ENCODE data around the gene WDR62.
"Not testable (repeated sequence)": the region's sequence is repeated elsewhere in the genome, so short reads cannot be mapped to it uniquely, and the experiment has no call there.

The WDR62 gene

GRCh38 chr19:36060430-36060829 is 5.7 kb downstream of the WDR62 start:
- no peak overlapping the region for H3K27ac ChIP-seq (ENCODE audit: low read depth, low read length)
- H3K9ac ChIP-seq (ENCODE audit: low read depth, low read length): no peak overlapping the region
- H3K4me1 ChIP-seq (ENCODE audit: control insufficient read depth, insufficient read depth, low read length): no peaks in the 10 kb centered on the region
- no peaks in the 10 kb centered on the region for H3K9me3 ChIP-seq (ENCODE audit: control insufficient read depth, insufficient read depth, low read length)
- no peak overlapping the region for H3K4me3 ChIP-seq (ENCODE audit: low read depth, low read length)
- H3K27me3 ChIP-seq (ENCODE audit: control insufficient read depth, insufficient read depth, low read length): no peaks in the 10 kb centered on the region
- peaks cover 62% of the 10 kb centered on the region for H3K36me3 ChIP-seq (ENCODE audit: control insufficient read depth, insufficient read depth, low read length)

DNA sequence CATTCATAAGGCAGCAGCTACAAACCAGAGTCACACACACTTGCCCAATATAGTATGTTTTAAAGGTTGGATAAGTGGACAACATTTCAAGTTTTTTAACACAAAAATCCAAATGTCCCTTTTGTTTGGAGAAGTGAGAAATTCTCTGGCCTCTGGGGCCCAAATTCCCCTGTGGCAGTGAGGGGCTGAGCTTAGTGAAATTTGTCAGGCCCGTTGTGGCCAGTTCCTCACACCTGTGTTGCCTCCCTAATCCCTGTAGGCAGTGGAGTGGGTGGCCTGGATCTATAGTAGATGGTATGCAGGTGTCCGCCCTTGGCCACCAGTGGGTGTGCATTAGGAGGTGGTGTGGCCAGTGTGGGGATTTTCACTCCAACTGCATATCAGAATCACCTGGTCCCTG is 6.7 kb downstream of the WDR62 start:
- Histone ChIP-seq H3K4me3 (ENCODE audit: low read depth, low read length) (no peak overlapping the region), H3K27ac (ENCODE audit: low read depth, low read length) (no peak overlapping the region), H3K36me3 (ENCODE audit: control insufficient read depth, insufficient read depth, low read length) (peaks cover 72% of the 10 kb centered on the region)

DNA sequence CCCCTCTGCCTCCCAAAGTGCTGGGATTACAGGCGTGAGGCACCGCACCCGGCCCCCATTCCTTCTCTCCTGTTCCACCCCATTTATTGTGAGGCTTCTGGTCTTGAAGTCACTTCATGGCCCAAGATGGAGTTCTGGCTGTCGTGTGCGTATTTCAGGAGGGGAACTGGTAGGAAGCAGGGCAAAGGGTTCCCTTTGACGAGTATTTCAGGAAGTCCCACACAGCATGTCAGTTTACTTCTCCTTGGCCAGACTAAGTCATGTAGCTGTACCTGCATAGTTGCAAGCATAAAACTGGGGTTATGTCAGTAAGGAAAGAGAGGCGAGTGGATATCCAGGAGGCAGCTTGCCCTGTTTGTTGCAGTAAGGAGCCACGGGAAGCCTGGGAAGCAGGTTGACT is 10.1 kb downstream of the WDR62 start:
- H3K9me3 ChIP-seq (ENCODE audit: control insufficient read depth, insufficient read depth, low read length): no peaks in the 10 kb centered on the region
- H3K36me3 ChIP-seq (ENCODE audit: control insufficient read depth, insufficient read depth, low read length): peaks cover 72% of the 10 kb centered on the region

More for the DNA sequence above, 6.7 kb downstream of the WDR62 start:
- no peaks in the 10 kb centered on the region for H3K27me3 ChIP-seq (ENCODE audit: control insufficient read depth, insufficient read depth, low read length)
- no peaks in the 10 kb centered on the region for H3K9me3 ChIP-seq (ENCODE audit: control insufficient read depth, insufficient read depth, low read length)
- no peak overlapping the region for H3K9ac ChIP-seq (ENCODE audit: low read depth, low read length)
- no peaks in the 10 kb centered on the region for H3K4me1 ChIP-seq (ENCODE audit: control insufficient read depth, insufficient read depth, low read length)

DNA sequence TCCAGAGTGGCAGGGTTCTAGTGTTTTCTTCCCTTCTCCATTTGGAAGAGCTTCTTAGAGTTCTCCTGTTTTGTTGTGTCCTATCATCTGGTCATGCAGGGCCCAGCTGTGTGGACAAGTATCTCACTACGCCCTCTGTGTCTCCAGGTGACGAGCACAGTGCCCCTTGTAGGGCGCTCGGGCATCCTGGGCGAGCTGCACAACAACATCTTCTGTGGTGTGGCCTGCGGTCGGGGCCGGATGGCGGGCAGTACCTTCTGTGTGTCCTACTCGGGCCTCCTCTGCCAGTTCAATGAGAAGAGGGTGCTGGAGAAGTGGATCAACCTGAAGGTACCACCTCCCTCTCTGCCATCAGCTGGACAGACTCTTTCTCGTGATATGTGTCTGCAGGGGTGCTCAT is 13.0 kb downstream of the WDR62 start:
- Histone ChIP-seq H3K36me3 (ENCODE audit: control insufficient read depth, insufficient read depth, low read length) (peaks cover 73% of the 10 kb centered on the region), H3K27ac (ENCODE audit: low read depth, low read length) (no peak overlapping the region), H3K9ac (ENCODE audit: low read depth, low read length) (no peak overlapping the region)

More for the DNA sequence above, 10.1 kb downstream of the WDR62 start:
- no peak overlapping the region for H3K9ac ChIP-seq (ENCODE audit: low read depth, low read length)
- H3K4me1 ChIP-seq (ENCODE audit: control insufficient read depth, insufficient read depth, low read length): no peaks in the 10 kb centered on the region
- H3K27ac ChIP-seq (ENCODE audit: low read depth, low read length): no peak overlapping the region
- H3K27me3 ChIP-seq (ENCODE audit: control insufficient read depth, insufficient read depth, low read length): no peaks in the 10 kb centered on the region
- no peak overlapping the region for H3K4me3 ChIP-seq (ENCODE audit: low read depth, low read length)

DNA sequence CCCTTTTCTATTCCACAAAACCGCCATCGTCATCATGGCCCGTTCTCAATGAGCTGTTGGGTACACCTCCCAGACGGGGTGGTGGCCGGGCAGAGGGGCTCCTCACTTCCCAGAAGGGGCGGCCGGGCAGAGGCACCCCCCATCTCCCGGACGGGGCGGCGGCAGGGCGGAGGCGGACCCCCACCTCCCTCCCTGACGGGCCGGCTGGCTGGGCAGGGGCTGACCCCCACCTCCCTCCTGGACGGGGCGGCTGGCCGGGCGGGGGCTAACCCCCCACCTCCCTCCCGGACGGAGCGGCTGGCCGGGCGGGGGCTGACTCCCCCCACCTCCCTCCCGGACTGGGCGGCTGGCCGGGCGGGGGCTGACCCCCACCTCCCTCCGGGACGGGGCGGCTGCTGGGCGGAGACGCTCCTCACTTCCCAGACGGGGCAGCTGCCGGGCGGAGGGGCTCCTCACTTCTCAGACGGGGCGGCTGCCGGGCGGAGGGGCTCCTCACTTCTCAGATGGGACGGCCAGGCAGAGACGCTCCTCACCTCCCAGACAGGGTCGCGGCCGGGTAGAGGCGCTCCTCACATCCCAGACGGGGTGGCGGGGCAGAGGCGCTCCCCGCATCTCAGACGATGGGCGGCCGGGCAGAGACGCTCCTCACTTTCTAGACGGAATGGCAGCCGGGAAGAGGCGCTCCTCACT is 14.3 kb downstream of the WDR62 start:
- not testable (repeated sequence) for H3K4me3 ChIP-seq (ENCODE audit: low read depth, low read length); H3K9ac ChIP-seq (ENCODE audit: low read depth, low read length); H3K27ac ChIP-seq (ENCODE audit: low read depth, low read length); H3K9me3 ChIP-seq (ENCODE audit: control insufficient read depth, insufficient read depth, low read length); H3K27me3 ChIP-seq (ENCODE audit: control insufficient read depth, insufficient read depth, low read length); H3K4me1 ChIP-seq (ENCODE audit: control insufficient read depth, insufficient read depth, low read length)
- H3K36me3 ChIP-seq (ENCODE audit: control insufficient read depth, insufficient read depth, low read length): peaks cover 77% of the 10 kb centered on the region

More for the DNA sequence above, 13.0 kb downstream of the WDR62 start:
- Histone ChIP-seq H3K27me3 (ENCODE audit: control insufficient read depth, insufficient read depth, low read length) (no peaks in the 10 kb centered on the region), H3K4me3 (ENCODE audit: low read depth, low read length) (no peak overlapping the region), H3K4me1 (ENCODE audit: control insufficient read depth, insufficient read depth, low read length) (no peaks in the 10 kb centered on the region), H3K9me3 (ENCODE audit: control insufficient read depth, insufficient read depth, low read length) (no peaks in the 10 kb centered on the region)

DNA sequence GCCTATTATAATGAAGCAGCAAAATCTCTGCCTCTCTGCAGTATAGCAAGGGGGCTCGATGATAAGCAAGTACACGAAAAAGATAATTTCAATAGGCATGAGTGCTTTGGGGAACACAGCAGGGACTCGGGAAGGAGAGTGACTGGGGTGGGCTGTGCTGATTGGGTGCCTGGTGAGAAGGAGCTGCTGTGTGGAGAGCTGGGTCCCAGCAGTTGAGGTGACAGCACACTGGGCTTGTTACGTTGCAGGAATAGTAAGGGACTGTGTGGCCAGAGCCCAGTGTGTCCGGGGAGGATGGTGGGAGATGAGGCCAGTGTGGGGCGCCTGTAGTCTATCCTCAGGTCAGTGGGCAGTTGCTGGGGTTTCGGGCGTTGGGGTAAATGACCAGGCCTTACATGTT is 17.4 kb downstream of the WDR62 start:
- no peak overlapping the region for H3K4me3 ChIP-seq (ENCODE audit: low read depth, low read length)
- no peaks in the 10 kb centered on the region for H3K27me3 ChIP-seq (ENCODE audit: control insufficient read depth, insufficient read depth, low read length)
- no peak overlapping the region for H3K9ac ChIP-seq (ENCODE audit: low read depth, low read length)
- H3K4me1 ChIP-seq (ENCODE audit: control insufficient read depth, insufficient read depth, low read length): no peaks in the 10 kb centered on the region
- peaks cover 81% of the 10 kb centered on the region for H3K36me3 ChIP-seq (ENCODE audit: control insufficient read depth, insufficient read depth, low read length)
- no peaks in the 10 kb centered on the region for H3K9me3 ChIP-seq (ENCODE audit: control insufficient read depth, insufficient read depth, low read length)
- H3K27ac ChIP-seq (ENCODE audit: low read depth, low read length): no peak overlapping the region

DNA sequence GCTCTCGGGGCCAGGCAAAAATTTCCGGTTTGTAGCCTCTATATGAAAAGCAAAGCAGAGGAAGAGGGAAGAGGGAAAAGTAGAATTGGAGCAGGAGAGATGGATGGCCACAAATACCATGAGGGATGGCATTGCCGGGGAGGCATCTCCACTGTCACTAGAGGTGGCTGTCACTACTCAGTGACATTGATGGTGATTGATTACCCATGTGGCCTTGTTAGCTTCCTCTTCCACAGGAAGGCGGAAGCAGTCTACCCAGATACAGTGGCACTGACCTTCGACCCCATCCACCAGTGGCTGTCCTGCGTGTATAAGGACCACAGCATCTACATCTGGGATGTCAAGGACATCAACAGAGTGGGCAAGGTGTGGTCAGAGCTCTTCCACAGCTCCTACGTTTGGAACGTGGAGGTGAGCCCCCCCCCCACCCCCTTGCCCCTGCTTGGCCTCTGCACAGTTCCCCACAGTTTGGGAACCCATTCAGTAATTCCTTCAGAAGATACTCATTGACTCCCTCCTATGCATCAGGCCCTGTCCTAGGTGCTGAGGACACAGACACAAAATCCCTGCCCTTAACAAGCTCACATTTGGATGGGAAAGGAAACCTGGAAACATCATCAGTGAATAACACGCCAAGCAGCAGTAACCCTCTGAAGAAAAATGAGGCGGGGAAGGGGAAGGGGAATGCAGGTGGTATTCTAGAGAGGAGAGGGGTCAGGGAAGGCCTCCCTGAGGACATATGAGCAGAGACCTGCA is 18.6 kb downstream of the WDR62 start:
- no peaks in the 10 kb centered on the region for H3K27me3 ChIP-seq (ENCODE audit: control insufficient read depth, insufficient read depth, low read length)
- H3K4me3 ChIP-seq (ENCODE audit: low read depth, low read length): no peak overlapping the region
- peaks cover 79% of the 10 kb centered on the region for H3K36me3 ChIP-seq (ENCODE audit: control insufficient read depth, insufficient read depth, low read length)
- no peaks in the 10 kb centered on the region for H3K4me1 ChIP-seq (ENCODE audit: control insufficient read depth, insufficient read depth, low read length)
- H3K9ac ChIP-seq (ENCODE audit: low read depth, low read length): no peak overlapping the region
- H3K9me3 ChIP-seq (ENCODE audit: control insufficient read depth, insufficient read depth, low read length): no peaks in the 10 kb centered on the region
- no peak overlapping the region for H3K27ac ChIP-seq (ENCODE audit: low read depth, low read length)

DNA sequence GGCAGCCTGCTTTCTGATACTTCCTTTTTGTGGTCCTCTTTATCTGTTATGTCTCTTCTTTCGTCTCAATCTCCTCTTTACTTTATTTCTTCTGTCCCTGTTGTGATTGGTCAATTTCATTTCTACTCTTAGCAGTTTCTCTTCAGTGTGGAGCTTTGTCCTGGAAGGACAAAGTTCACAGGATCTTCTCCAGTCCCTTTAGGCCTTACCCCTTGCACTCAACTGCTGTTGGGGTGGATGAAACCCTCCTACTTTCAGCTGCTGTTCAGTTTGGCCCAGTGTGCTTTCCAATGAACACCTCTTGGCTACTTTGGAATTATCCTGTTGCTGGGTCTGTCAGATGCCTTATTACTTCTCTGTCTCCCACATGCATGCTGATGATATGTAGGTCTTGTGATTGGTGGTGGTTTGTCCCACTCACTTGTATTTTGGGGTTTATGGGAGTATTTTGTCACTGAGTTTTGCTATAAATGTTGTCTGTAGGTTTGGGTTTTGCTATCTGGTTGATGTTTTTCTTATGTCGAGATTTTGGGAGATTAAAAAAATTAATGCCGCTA is 24.8 kb downstream of the WDR62 start:
- no peak overlapping the region for H3K9ac ChIP-seq (ENCODE audit: low read depth, low read length)
- no peak overlapping the region for H3K4me3 ChIP-seq (ENCODE audit: low read depth, low read length)
- H3K27ac ChIP-seq (ENCODE audit: low read depth, low read length): no peak overlapping the region
- H3K4me1 ChIP-seq (ENCODE audit: control insufficient read depth, insufficient read depth, low read length): no peaks in the 10 kb centered on the region
- H3K36me3 ChIP-seq (ENCODE audit: control insufficient read depth, insufficient read depth, low read length): peaks cover 86% of the 10 kb centered on the region
- no peaks in the 10 kb centered on the region for H3K27me3 ChIP-seq (ENCODE audit: control insufficient read depth, insufficient read depth, low read length)
- no peaks in the 10 kb centered on the region for H3K9me3 ChIP-seq (ENCODE audit: control insufficient read depth, insufficient read depth, low read length)

GRCh38 chr19:36081385-36081784 is 26.7 kb downstream of the WDR62 start:
- no peaks in the 10 kb centered on the region for H3K4me1 ChIP-seq (ENCODE audit: control insufficient read depth, insufficient read depth, low read length)
- peaks cover 84% of the 10 kb centered on the region for H3K36me3 ChIP-seq (ENCODE audit: control insufficient read depth, insufficient read depth, low read length)
- no peaks in the 10 kb centered on the region for H3K27me3 ChIP-seq (ENCODE audit: control insufficient read depth, insufficient read depth, low read length)
- H3K9ac ChIP-seq (ENCODE audit: low read depth, low read length): no peak overlapping the region
- no peak overlapping the region for H3K4me3 ChIP-seq (ENCODE audit: low read depth, low read length)
- H3K27ac ChIP-seq (ENCODE audit: low read depth, low read length): no peak overlapping the region
- H3K9me3 ChIP-seq (ENCODE audit: control insufficient read depth, insufficient read depth, low read length): no peaks in the 10 kb centered on the region

DNA sequence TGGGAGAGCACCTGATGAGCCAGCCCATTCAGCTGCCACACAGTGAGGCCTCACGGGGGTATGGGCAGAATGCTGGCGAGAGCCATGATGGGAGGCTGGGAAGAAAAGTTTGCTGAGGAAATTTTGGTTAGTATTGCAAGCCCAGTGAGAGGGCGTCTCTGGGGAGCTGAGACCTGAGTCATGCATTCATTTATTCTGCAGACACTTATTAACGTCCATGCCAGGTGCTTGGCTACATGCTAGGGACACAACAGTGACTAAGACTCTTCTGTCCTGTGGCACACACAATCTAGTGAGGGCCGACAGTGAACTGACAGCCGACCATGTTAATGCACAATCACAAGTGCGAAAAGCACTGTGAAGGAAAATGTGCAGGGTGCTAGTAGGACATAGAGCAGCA is 27.2 kb downstream of the WDR62 start:
- no peaks in the 10 kb centered on the region for H3K9me3 ChIP-seq (ENCODE audit: control insufficient read depth, insufficient read depth, low read length)
- no peaks in the 10 kb centered on the region for H3K27me3 ChIP-seq (ENCODE audit: control insufficient read depth, insufficient read depth, low read length)
- H3K9ac ChIP-seq (ENCODE audit: low read depth, low read length): no peak overlapping the region
- H3K36me3 ChIP-seq (ENCODE audit: control insufficient read depth, insufficient read depth, low read length): peaks cover 84% of the 10 kb centered on the region
- no peak overlapping the region for H3K4me3 ChIP-seq (ENCODE audit: low read depth, low read length)
- H3K27ac ChIP-seq (ENCODE audit: low read depth, low read length): no peak overlapping the region
- no peaks in the 10 kb centered on the region for H3K4me1 ChIP-seq (ENCODE audit: control insufficient read depth, insufficient read depth, low read length)

DNA sequence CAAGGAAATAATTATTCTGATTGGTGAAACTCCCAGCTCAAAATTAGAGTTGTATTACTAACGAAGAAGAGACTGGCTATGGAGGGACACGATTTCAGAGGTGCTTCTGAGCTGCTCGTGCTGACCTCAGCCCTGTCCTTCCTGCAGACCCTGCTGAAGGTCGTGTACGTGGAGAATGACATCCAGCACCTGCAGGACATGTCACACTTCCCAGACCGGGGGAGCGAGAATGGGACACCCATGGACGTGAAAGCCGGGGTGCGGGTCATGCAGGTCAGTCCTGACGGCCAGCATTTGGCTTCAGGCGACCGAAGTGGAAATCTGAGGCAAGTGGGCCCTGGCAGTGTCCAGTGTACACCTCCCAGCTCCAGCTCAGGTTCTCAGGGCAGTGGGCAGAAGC is 28.2 kb downstream of the WDR62 start:
- no peaks in the 10 kb centered on the region for H3K27me3 ChIP-seq (ENCODE audit: control insufficient read depth, insufficient read depth, low read length)
- H3K36me3 ChIP-seq (ENCODE audit: control insufficient read depth, insufficient read depth, low read length): peaks cover 81% of the 10 kb centered on the region
- no peak overlapping the region for H3K4me3 ChIP-seq (ENCODE audit: low read depth, low read length)
- H3K9ac ChIP-seq (ENCODE audit: low read depth, low read length): no peak overlapping the region
- no peak overlapping the region for H3K27ac ChIP-seq (ENCODE audit: low read depth, low read length)
- no peaks in the 10 kb centered on the region for H3K4me1 ChIP-seq (ENCODE audit: control insufficient read depth, insufficient read depth, low read length)
- no peaks in the 10 kb centered on the region for H3K9me3 ChIP-seq (ENCODE audit: control insufficient read depth, insufficient read depth, low read length)
